NCI-H526 (cell line): Measurements from ENCODE around the gene RPL36.
"Not testable (repeated sequence)": the region's sequence is repeated elsewhere in the genome, so short reads cannot be mapped to it uniquely, and the experiment has no call there.

Experiments
- DNase-seq, 2 experiments: peaks; one replicate each; lab custom pipeline; 2025; lab: John Stamatoyannopoulos, UW

RPL36 gene

GRCh38 chr19:5706876-5707573 is 16.9 kb downstream of the RPL36 start:
- DNase-seq: no peak

- DNase-seq: no peak
These were observed 17.8 kb downstream of the RPL36 start for GRCh38 chr19:5707576-5708575.

- no peak for DNase-seq
These were observed 20.9 kb downstream of the RPL36 start for GRCh38 chr19:5711025-5711424.

GRCh38 chr19:5711713-5712161 is 21.6 kb downstream of the RPL36 start:
- DNase-seq: no peak

GRCh38 chr19:5713228-5713627 is 23.1 kb downstream of the RPL36 start:
- no peak for DNase-seq

GRCh38 chr19:5714816-5715215 is 24.7 kb downstream of the RPL36 start:
- no peak for DNase-seq

- no peak for DNase-seq
These were observed 27.3 kb downstream of the RPL36 start for GRCh38 chr19:5717215-5717935.

GRCh38 chr19:5718037-5718578 is 28.0 kb downstream of the RPL36 start:
- DNase-seq: no peak

- no peak for DNase-seq
These were observed 28.6 kb downstream of the RPL36 start for GRCh38 chr19:5718579-5719273.

GRCh38 chr19:5719274-5719960 is 29.3 kb downstream of the RPL36 start:
- no peak for DNase-seq

- DNase-seq: peak; percentile 94 to 98
These were observed 30.1 kb downstream of the RPL36 start, which contains the start of the genes CATSPERD and LONP1 for GRCh38 chr19:5719961-5720790. Gene CATSPERD, plus strand, starts transcription at chr19:5720637. Its CDS starts 101 bp downstream, at chr19:5720738. Gene LONP1, minus strand, starts transcription at chr19:5720146. Its CDS starts 14 bp downstream, at chr19:5720132.

GRCh38 chr19:5727453-5728050 is 37.5 kb downstream of the RPL36 start:
- no peak for DNase-seq

GRCh38 chr19:5733172-5733571 is 43.1 kb downstream of the RPL36 start:
- DNase-seq: not testable (repeated sequence)

GRCh38 chr19:5738423-5738822 is 48.3 kb downstream of the RPL36 start:
- DNase-seq: no peak
